NCI-H128 (cell line): ENCODE measurements around the gene TMEM231.
"Not testable (repeated sequence)": the region's sequence is repeated elsewhere in the genome, so short reads cannot be mapped to it uniquely, and the experiment has no call there.

Source experiments
- DNase-seq: peaks from one replicate; lab custom pipeline; 2025; ENCODE audit not compliant: unreplicated experiment; lab: John Stamatoyannopoulos, UW

Gene TMEM231

GRCh38 chr16:75567911-75568310 lies 11.9 kb upstream of the TMEM231 start:
- DNase-seq: no peak

GRCh38 chr16:75566758-75567255 lies 10.8 kb upstream of the TMEM231 start:
- no peak for DNase-seq

GRCh38 chr16:75566040-75566757 lies 10.1 kb upstream of the TMEM231 start, which contains the start of gene GABARAPL2:
Gene GABARAPL2 (plus strand): TSS chr16:75566379. CDS start chr16:75566487, 108 bp downstream.
- DNase-seq: peak; percentile 48

GRCh38 chr16:75565640-75566039 lies 9.6 kb upstream of the TMEM231 start:
- DNase-seq: no peak

- no peak for DNase-seq
These were observed 3.7 kb upstream of the TMEM231 start for GRCh38 chr16:75559564-75560372.

- DNase-seq: no peak
These were observed 2.9 kb upstream of the TMEM231 start for GRCh38 chr16:75558846-75559401.

- no peak for DNase-seq
These were observed 439 bp upstream of the TMEM231 start for GRCh38 chr16:75556431-75556950.

GRCh38 chr16:75555213-75555706 lies 792 bp downstream of the TMEM231 start:
- DNase-seq: peak; percentile 1

- DNase-seq: no peak
These were observed 3.1 kb downstream of the TMEM231 start for GRCh38 chr16:75552951-75553350.

- DNase-seq: no peak
These were observed 5.8 kb downstream of the TMEM231 start for GRCh38 chr16:75550211-75550662.

- not testable (repeated sequence) for DNase-seq
These were observed 7.6 kb downstream of the TMEM231 start for GRCh38 chr16:75548456-75548855.

GRCh38 chr16:75546293-75546692 lies 9.8 kb downstream of the TMEM231 start:
- no peak for DNase-seq

GRCh38 chr16:75545879-75546278 lies 10.2 kb downstream of the TMEM231 start:
- not testable (repeated sequence) for DNase-seq

GRCh38 chr16:75542462-75542861 lies 13.6 kb downstream of the TMEM231 start:
- DNase-seq: not testable (repeated sequence)

GRCh38 chr16:75541236-75541635 lies 14.8 kb downstream of the TMEM231 start:
- DNase-seq: no peak

- DNase-seq: not testable (repeated sequence)
These were observed 17.0 kb downstream of the TMEM231 start for GRCh38 chr16:75538882-75539565.

- no peak for DNase-seq
These were observed 18.3 kb downstream of the TMEM231 start for GRCh38 chr16:75537776-75538175.

- no peak for DNase-seq
These were observed 20.2 kb downstream of the TMEM231 start, which contains the start of gene CHST5 for GRCh38 chr16:75535901-75536300. Gene CHST5 (minus strand): TSS chr16:75536108. CDS start chr16:75530384, 5,724 bp downstream.

- no peak for DNase-seq
These were observed 20.7 kb downstream of the TMEM231 start for GRCh38 chr16:75535211-75535843.
